Natural killer cell (primary cell): Measurements from ENCODE around the gene TNFSF11. TPM values are rescaled to one million over a fixed set of nuclear protein-coding genes. Genes with fewer than 3 reads are reported as not detected.

Experiments used
- ATAC-seq, 3 donors: fragments of 150-1000 bp in 2 of 3; fragments of 200-7000 bp in 1 of 3; cut with Tn5 transposase; 1 replicate in 1 of 3; 2 replicates in 2 of 3; pipeline ENCODE4 v1.10.0; 2021; ENCODE audit warnings: mild to moderate bottlenecking in 2 of 3, moderate library complexity in 2 of 3
- DNase-seq, 2 donors: peaks; one replicate each; pipeline versions ENCODE4 v3.0.0 to v3.0.0-alpha.2; 2013 to 2021; ENCODE audit warnings: mixed read lengths in 1 of 2
- H3K27ac ChIP-seq: one replicate; pipeline ENCODE4 v1.5.1; 2013; ENCODE audit warnings: mild to moderate bottlenecking, low read length
- H3K27me3 ChIP-seq: one replicate; pipeline ENCODE4 v1.6.1; 2013; ENCODE audit warnings: low read length; ENCODE audit not compliant: control insufficient read depth, insufficient read depth
- H3K36me3 ChIP-seq: one replicate; pipeline ENCODE4 v1.6.1; 2013; ENCODE audit warnings: low read length; ENCODE audit not compliant: control insufficient read depth, insufficient read depth
- H3K4me1 ChIP-seq: one replicate; pipeline ENCODE4 v1.6.1; 2013; ENCODE audit warnings: low read length; ENCODE audit not compliant: control insufficient read depth, insufficient read depth
- H3K4me3 ChIP-seq: one replicate; pipeline ENCODE4 v1.5.1; 2013; ENCODE audit warnings: low read length
- H3K9me3 ChIP-seq: one replicate; pipeline ENCODE4 v1.6.1; 2013; ENCODE audit warnings: low read length; ENCODE audit not compliant: control insufficient read depth, insufficient read depth
- H3K27ac Mint-ChIP-seq, 2 donors: one replicate each; pipeline ENCODE4 v1.8.0; 2022; ENCODE audit warnings: mild to moderate bottlenecking in 2 of 2, mixed read lengths in 2 of 2, moderate library complexity in 1 of 2
- H3K27me3 Mint-ChIP-seq, 2 donors: one replicate each; pipeline ENCODE4 v1.8.0; 2022; ENCODE audit warnings: low read depth in 2 of 2, mixed read lengths in 2 of 2
- H3K36me3 Mint-ChIP-seq: one replicate; pipeline ENCODE4 v1.8.0; 2022; ENCODE audit warnings: mixed read lengths
- H3K4me1 Mint-ChIP-seq, 2 donors: one replicate each; pipeline ENCODE4 v1.8.0; 2022; ENCODE audit warnings: mixed read lengths in 2 of 2
- H3K4me3 Mint-ChIP-seq: one replicate; pipeline ENCODE4 v1.8.0; 2022; ENCODE audit warnings: mild to moderate bottlenecking, moderate library complexity, mixed read lengths
- H3K9me3 Mint-ChIP-seq, 2 donors: one replicate each; pipeline ENCODE4 v1.8.0; 2022; ENCODE audit warnings: mixed read lengths in 2 of 2
- WGBS: methylation state at CpG from one replicate; pipeline ENCODE4 v1.1.7; 2013; ENCODE audit warnings: missing lambda C conversion rate; ENCODE audit not compliant: insufficient coverage; 5-methylcytosine and 5-hydroxymethylcytosine counted together
- intact Hi-C: fragments of 100-400 bp; cut with micrococcal nuclease; formaldehyde crosslinking; loops from one replicate; pipeline ENCODE4 v1.14.2; 2022
- total RNA-seq, 4 donors: library from RNA; stranded (reverse); fragments of 120-200 nt in 1 of 4; gene quantifications; one replicate each; pipeline versions ENCODE4 v1.2.3 to v1.2.4, GENCODE V29; 2013 to 2022
- TF ChIP-seq, protein P1 (sequence below): fragments of 200-600 bp; IDR thresholded peaks from one replicate; pipeline ENCODE4 v1.8.0; 2022; ENCODE audit warnings: antibody characterized with exemption

The TNFSF11 gene
- total RNA-seq, 3 donors from 2014 or later (not counting 1 experiment from before 2014, with no cell fraction given), result 0.93 to 2.8 (median 1.0) TPM

DNA sequence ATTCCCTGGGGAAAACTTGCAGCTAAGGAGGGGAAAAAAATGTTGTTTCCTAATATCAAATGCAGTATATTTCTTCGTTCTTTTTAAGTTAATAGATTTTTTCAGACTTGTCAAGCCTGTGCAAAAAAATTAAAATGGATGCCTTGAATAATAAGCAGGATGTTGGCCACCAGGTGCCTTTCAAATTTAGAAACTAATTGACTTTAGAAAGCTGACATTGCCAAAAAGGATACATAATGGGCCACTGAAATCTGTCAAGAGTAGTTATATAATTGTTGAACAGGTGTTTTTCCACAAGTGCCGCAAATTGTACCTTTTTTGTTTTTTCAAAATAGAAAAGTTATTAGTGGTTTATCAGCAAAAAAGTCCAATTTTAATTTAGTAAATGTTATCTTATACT is 33.6 kb downstream of the TNFSF11 start:
- Histone ChIP-seq H3K27ac (no peak overlapping the region), H3K36me3 (no peaks in the 10 kb centered on the region), H3K4me1 (no peaks in the 10 kb centered on the region), H3K4me3 (no peak overlapping the region), H3K27me3 (no peaks in the 10 kb centered on the region), H3K9me3 (no peaks in the 10 kb centered on the region)
- Mint-ChIP-seq H3K27ac (no peak overlapping the region), H3K27me3 (no peaks in the 10 kb centered on the region), H3K9me3 (no peaks in the 10 kb centered on the region), H3K36me3 (no peaks in the 10 kb centered on the region), H3K4me1 (peaks cover 5 to 7% of the 10 kb centered on the region in 2 donors), H3K4me3 (no peak overlapping the region)
- ATAC-seq (no peak), DNase-seq (no peak)
- intact Hi-C loops, result no loop called here
- 94% methylated on average over 2 of the region's 2 CpGs for WGBS
- TF ChIP-seq, protein P1, sequence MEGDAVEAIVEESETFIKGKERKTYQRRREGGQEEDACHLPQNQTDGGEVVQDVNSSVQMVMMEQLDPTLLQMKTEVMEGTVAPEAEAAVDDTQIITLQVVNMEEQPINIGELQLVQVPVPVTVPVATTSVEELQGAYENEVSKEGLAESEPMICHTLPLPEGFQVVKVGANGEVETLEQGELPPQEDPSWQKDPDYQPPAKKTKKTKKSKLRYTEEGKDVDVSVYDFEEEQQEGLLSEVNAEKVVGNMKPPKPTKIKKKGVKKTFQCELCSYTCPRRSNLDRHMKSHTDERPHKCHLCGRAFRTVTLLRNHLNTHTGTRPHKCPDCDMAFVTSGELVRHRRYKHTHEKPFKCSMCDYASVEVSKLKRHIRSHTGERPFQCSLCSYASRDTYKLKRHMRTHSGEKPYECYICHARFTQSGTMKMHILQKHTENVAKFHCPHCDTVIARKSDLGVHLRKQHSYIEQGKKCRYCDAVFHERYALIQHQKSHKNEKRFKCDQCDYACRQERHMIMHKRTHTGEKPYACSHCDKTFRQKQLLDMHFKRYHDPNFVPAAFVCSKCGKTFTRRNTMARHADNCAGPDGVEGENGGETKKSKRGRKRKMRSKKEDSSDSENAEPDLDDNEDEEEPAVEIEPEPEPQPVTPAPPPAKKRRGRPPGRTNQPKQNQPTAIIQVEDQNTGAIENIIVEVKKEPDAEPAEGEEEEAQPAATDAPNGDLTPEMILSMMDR, result no peak

DNA sequence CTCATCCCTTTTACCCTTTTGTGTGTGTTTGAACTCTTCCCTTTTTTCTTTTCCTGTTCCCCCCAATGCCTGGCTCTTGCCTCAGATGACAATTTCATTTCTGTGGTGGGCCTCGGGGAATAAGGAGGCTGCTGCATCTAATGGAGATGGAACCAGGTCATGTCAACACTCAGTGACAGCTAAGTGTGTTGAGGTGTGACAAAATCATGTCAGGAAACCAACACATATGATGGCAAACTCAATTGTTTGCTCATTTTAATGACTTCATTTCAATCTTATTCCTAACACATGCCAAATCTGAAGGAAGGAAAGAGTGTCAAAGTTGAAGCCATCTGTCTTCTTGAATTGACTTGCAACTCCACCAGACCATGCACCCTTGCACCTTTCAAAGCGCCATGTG is 36.7 kb downstream of the TNFSF11 start:
- Histone ChIP-seq H3K27me3 (no peaks in the 10 kb centered on the region), H3K9me3 (no peaks in the 10 kb centered on the region), H3K36me3 (no peaks in the 10 kb centered on the region), H3K4me1 (no peaks in the 10 kb centered on the region), H3K4me3 (no peak overlapping the region), H3K27ac (no peak overlapping the region)
- no peak overlapping the region for H3K27ac Mint-ChIP-seq
- no peak for ATAC-seq
- 58% methylated on average over 2 of the region's 2 CpGs for WGBS
- no peaks in the 10 kb centered on the region for H3K4me1 Mint-ChIP-seq
- H3K9me3 Mint-ChIP-seq, result no peaks in the 10 kb centered on the region
- H3K4me3 Mint-ChIP-seq, result no peak overlapping the region
- no peaks in the 10 kb centered on the region for H3K36me3 Mint-ChIP-seq
- peaks cover 0 to 2% of the 10 kb centered on the region in 2 donors for H3K27me3 Mint-ChIP-seq
- TF ChIP-seq, protein P1, result no peak
- DNase-seq, result no peak
- intact Hi-C loops, result no loop called here

GRCh38 chr13:42611086-42611779 is 37.3 kb downstream of the TNFSF11 start:
- TF ChIP-seq, protein P1, result no peak
- Mint-ChIP-seq H3K27me3 (peaks cover 0 to 2% of the 10 kb centered on the region in 2 donors), H3K36me3 (no peaks in the 10 kb centered on the region), H3K4me3 (no peak overlapping the region), H3K9me3 (no peaks in the 10 kb centered on the region), H3K27ac (no peak overlapping the region), H3K4me1 (no peaks in the 10 kb centered on the region)
- Histone ChIP-seq H3K4me1 (no peaks in the 10 kb centered on the region), H3K4me3 (no peak overlapping the region), H3K36me3 (no peaks in the 10 kb centered on the region), H3K27ac (no peak overlapping the region), H3K27me3 (no peaks in the 10 kb centered on the region), H3K9me3 (no peaks in the 10 kb centered on the region)
- intact Hi-C loops, result no loop called here
- ATAC-seq, result no peak
- 89% methylated on average over 2 of the region's 2 CpGs for WGBS
- DNase-seq, result no peak
